Measurements from ENCODE around the gene ETV4.

The ETV4 gene

DNA sequence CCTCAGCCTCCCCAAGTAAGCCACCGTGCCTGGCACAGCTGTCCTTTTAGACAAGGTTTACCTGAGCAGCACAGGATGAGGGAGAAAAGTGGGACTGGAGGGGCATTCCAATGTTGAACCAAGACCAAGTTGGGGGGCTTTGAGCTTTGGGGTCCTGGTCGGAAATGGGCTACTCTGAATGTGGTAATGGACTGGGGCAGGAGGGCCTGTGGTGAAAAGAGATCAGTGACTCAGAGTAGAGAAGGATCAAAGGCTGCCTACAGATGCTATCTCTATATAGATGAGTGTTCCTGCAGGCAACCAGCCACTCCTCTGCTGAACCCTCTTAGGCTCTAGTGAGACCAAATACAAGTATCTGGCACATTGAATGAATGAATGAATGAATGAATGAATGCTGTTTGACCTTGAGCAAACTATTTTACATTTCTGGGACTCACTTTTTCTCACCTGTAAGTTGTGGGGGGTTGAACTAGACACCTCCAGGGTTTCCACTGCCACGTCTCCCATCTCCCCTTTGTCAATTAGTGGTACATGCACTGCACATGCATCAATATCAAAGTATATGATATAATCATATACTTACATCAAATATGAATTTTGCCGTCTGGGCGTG, 26.3 kb upstream of the ETV4 start:
- DNase-seq = no peak

DNA sequence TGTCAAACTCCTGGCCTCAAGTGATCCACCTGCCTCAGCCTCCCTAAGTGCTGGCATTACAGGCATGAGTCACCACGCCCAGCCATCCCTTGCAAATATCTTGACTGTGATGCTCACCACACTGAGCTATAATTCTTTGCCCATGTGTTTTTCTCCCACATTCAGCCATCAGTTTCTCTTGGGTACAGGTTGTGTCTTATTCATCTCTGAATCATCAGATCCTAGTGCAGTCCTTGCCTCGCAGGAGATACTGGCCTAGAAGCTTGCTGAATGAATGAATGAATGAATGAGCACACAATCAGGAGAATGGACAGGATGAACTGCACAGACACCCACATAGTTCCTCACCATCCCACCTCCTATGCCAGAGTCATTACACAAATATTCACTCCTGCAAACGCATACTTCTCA, 24.4 kb upstream of the ETV4 start:
- no peak for DNase-seq

DNA sequence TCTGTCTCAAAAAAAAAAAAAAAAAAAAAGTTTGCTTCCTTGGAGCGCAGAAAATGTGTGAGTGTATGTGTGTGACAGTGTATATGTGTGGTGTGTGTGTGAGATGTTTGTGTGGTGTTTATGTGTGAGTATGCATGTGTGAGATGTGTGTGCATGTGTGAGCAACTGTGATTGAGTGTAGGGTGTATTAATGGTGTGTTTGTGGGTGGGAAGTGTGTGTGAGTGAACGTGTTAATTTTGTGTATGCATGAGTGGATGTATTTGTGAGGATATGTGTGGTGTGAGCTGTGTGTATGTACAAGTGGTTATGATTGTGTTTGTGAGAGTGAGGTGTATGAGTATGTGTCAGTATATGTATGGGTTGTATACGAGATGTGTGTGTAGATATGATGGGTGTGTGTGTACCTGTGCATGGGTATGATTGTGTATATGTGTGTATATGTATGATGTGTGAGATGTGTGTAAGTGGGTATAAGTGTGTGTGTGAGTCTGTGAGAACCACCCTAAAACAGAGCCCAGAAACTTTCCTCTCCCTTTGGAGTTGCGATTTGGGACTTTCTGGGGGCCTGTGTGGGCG, 22.5 kb upstream of the ETV4 start:
- DNase-seq = no peak

DNA sequence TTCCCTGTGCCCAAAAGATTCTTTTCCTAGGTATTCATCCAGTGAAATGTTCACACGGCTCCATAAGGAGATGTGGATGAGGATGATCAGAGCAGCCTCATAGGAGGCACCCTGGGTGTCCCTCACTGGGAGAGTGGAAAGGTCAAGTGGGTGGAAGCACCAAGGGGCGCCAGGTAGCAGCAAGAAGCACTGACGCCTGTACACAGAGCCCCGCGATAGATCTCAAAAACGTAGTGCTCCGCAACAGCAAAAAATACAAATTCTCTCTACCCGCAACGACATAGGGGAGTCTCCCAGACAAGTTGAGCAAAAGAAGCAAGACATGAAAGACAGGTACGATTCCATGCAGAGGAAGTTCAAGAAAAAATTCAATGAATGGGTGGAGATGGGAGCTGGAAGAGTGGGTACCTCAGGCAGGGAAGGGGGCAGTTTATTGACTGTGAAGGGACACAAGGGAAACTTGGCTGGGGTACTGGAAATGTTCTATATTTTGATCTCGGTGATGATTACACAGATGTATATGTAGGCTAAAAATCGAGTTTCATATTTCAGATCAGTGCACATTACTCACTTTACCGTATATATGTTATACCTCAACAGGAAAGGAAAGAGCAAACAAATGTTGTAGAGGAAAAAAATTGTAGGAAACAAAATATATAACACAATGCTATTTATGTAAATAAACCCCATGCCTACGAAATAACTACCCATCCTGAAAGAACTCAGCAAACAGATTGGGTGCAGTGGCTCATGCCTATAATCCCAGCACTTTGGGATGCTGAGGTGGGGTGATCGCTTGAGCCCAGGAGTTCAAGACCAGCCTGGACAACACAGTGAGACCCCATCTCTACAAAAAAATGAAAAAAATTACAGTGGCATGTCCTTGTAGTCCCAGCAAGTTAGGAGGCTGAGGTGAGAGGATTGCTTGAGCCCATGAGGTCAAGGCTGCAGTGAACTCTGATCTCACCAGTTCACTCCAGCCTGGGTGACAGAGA, 17.8 kb upstream of the ETV4 start:
- no peak for DNase-seq

DNA sequence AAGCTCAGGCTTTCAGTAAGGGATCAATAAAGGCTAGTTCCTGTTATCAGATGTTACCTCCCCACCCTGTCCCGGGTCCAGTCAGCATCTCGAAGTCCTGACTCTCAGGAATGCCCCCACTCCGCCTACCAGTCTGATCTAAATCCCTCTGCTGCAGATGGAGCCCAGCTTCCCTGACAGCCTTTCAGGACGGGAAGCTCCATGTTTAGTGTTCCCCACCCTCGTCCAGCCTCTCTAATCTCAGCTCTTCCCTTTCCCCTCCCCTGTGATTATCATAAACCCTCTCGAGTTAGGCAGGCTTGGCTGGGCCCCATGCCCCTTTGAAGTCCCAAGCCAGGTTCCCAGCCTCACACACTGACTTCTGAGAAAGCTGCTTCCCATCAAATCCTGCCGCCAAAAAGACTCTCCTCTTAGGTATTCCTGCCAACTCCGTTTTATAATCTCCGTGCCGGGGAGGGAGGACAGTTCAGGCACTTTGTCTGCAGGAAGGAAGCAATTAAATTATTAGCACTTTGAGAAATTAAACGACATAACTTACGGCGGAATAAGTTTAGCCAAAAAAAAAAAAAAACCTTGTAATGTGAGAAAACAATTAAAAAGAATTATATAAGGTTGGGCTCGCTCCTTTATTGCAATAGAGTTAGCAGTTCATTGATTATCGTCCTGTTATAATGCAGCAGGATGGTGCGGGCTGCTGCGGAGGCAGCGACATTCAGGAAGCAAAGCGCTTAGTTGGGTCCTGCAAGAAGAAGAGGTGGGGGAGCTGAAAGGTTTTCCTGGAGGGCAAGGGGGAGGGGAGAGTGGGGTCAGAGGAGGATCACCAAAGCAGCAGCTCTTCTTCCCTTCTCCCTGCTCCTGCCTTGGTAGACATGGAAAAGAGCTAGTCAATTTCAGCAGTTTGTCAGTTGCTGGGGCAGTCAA, 16.8 kb upstream of the ETV4 start:
- DNase-seq = no peak

DNA sequence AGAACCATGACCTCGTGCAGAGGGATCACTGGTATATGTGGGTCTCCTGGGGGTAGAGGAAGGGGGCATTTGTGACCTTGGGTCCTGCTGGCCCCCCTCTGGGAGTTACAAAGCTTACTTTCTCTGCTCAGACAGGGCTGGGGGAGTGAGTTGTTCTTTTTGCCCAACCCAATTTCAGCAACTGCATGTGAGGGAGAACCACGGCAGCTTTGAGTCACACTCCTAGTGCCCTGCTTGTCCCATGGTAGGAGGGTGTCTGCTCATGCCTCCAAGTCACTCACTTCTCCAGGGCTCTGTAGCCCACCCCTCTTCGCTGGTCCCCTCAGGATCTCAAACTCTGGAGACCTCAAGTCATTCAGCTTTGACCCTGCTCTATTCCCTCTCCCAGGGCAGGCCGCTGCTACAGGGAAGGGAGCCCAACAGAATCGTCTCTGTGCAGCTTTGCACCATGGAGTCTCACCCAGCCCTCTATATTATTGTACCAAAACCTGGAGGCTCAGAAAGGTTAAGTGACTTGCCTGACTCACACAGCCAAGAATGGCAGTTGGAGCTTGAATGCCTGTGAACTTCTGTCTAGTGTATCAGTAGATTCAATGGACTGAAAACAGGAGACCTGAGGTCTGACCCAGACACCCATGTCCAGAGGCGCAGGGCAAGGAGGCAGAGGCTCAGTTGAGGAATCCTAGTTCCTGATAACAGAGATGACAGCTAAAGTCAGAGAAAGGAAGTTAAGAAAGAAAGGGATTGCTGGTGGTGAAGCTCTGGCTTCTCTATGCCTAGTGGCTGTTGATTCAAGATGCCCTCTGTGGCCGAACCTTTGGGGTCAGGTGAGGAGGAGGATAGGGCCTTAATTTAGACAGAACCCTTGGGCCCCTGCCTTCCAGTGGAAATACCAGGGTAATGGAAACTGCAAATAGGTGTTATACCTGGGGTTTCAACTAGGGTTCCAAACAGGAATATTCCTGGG, 14.6 kb upstream of the ETV4 start:
- DNase-seq = no peak

DNA sequence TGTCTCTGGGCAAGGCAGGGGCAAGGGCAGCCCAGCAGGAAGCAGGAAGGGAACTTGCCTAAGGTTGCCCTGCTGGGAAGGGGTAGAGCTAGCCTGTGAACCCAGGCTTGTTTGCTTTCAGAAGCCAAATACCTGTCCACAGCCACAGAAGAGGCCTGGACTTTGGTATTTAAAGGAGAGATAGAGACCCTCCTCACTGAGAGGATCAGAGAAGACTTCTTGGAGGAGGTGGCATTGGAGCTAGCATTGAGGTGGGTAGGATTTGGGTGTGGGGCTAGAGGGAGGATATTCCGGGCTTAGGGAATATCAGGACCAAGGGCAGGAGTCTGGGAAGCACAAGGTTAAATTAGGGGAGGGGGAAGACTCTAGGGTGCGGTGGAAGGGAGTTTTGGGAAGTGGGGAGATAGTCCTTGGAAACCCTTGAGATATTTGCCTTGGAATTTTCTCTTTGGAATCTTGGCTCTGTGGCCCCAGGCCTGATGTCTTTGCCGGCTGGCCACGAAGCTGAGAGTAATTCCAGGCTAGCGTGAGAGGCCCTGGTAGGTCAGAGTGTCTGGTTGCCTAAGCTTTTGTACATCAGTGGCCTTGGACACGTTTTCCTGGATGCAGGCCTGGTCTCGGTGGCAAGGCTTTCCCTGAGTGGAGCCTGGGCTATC, 13.1 kb upstream of the ETV4 start:
- no peak for DNase-seq

DNA sequence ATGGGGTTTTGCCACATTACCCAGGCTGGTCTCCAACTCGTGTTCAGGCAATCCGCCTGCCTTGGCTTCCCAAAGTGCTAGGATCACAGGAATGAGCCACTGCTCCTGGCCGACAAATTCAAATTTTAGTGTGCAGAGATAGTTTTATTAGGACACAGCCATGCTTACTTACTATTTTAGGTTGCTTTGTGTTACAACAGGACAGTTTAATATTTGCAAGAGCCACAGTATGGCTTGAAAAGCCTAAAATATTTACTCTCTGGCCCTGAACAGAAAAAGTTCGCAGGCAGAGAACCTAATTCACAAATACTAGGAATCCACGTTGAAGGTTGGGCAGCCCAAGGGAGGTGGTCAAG, 12.6 kb upstream of the ETV4 start:
- no peak for DNase-seq

DNA sequence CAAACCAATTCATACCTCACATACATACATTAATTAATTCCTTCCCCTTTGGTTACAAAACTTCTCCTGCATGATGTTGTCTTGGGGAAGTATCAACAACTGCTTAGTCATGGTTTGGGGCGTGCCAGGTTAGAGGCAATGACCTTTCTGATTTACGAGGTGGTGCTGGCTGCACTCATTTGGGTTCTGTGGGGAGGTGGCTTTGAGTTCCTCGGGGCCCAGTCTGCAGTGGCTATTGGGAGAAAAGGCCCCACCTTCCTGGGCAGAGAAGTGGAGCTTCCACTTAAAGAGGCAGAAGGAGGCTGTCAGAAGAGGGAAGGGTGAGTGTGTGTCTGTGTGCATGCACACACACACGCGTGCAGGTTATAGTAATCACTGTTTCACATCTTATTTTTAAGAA, 10.2 kb upstream of the ETV4 start:
- DNase-seq = no peak

DNA sequence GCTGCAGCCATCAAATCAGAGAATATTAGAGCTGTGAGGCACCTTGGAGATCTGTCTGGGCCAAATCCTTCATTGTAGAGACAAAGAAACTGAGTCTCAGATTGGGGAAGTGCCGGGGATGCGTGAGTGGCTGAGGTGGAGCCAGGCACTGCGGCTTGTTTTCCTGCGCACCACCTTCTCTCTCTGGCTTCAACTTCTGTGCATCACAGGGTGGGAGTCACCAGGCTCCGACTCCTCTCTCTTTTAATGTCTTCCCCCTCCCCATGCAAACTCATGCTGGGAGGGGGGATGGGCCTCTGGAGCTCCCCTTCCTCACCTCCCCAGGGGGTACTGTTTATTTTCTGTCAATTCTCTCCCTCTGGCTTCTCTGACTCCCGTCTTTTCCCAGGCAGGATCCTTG, 8.7 kb upstream of the ETV4 start:
- DNase-seq = no peak

DNA sequence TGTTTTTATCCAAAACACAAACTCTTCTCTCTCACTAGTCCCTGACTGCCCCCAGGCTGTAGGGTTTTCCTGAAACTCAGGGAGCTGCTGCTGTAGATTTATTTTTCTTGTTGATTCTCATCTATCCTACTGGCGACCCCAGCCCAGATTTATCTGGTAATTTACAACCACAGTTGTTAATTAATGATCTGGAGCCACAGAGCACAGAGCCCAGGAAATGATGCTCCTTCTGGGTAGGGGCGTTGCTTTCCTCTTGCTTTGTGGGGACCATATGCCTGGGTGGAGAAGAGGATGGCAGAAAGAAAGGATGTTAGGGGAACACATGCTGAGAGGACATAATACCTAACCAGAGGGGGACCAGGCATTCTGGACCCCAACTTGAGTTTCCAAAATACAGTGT, 7.4 kb upstream of the ETV4 start:
- DNase-seq = no peak

DNA sequence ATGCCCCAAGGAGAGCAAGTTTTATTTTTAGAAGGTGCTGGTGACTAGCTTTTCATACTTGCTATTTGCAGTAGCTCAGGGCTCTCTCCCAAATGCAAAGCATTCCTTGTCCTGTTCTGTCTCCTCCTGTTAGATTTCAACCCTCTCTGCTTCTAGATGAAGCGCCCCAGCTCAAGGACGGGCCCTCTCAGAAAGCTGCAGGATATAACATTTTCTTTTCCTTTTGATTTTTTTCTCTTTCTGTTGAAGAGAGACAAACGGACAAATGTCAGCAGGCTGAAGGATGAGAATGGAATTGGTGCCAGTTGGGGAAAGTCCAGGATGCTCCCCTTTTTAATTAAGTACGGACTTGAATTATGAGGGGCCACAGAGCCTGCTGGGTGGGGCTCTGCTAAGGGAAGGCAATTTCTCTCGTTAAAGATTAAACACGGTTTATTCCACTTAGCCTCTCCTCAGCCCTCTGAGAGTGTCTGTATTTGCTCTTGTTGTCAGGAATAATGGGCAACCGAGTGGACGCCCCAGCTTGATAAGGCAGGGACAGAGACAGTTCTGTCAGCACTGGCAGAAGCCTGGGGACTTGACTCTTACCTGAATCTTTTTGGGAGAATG, 6.2 kb upstream of the ETV4 start:
- DNase-seq = no peak

DNA sequence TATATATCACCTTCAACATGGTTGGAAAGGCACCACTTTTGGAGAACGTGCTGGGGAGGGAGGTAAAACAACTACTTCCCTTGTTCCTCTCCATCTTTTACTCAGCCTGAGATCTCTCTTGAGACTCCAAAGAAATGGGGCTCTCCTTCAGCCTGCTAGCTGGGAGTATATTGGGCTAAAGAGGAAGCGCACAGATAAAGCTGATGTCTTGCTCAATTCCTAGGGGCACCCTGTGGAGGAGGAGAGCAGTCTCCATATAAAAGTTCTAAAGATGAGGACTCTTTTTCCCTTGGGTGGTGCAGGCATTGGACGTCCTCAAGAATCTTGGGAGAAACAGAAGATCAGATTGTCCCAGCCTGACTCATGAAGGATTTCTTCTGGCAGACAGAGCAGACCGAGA, 4.6 kb upstream of the ETV4 start:
- no peak for DNase-seq

DNA sequence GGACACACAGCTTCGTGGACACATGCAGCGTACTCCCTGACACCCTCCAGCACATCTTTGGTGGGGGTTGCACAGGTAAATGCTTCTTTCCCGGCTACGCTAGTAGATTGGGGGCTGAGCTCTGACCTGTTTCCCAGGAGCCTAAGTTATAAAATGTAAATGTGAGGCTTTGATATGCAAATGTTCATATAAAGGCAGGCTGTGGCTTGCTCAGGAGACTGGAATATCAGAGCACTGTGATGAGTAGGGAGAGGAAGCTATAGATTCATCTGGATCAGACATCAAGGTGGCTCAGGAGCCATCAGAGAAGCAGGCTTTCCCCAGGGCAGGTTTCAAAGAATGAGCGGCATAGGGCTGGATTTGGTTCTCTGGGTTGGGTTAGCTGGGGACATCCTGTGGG, 3.4 kb upstream of the ETV4 start:
- DNase-seq = no peak

DNA sequence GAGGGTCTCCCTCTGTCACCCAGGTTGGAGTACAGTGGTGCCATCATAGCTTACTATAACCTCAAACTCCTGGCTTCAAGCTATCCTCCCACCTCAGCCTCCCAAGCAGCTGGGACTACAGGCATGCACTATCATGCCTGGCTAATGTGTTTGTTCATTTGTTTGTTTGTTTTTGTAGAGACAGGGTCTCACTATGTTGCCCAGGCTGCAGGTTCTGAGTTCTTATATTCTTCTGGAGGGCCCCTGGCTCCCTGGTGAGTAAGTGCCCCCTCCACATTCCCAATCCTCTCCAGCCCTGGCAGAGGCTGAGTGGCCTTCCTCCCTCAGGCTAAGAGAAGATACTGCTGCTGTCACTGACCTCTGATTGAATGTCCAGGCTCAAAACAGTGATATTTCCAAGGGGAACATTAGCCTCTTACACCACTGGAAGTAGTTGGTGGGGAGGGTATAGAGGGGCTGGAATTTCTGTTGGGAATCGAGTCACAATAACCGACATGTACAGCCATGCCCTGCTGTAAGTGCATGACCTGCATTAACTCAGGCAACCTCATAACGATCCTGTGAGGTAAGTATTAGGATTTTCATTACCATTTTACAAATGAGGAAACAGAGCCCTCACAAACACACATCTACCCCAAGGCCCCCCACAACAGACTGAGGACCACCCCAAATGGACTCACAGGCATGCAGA, 2.7 kb upstream of the ETV4 start:
- DNase-seq = no peak

DNA sequence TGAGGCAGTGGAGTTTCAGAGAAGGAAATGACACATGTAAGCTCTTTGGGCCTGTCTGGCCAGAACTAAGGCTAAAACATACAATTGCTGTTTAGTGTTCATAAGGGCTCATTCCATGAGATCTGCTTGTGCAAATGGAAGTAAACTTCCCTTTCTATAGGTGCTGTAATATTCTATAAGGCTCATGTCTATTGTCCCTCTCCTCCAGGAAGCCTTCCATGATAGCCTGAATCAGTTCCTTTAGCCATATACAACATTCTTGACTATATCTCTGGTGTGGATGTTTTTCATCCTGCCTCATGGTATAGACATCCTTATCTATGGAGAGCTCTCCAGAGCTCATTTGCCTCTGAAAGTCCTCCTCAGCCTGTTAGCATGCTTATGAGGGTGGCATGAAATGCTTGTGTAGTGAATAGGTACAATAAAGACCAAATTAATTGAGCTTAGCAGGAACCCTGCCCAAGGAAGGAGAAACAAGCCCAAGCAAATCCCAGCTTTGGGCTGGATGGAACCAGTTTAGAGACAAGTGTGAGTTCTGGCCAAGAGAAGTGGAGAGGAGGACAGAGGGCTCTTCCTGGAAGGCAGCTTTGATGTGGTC, 1.6 kb upstream of the ETV4 start:
- DNase-seq = no peak

DNA sequence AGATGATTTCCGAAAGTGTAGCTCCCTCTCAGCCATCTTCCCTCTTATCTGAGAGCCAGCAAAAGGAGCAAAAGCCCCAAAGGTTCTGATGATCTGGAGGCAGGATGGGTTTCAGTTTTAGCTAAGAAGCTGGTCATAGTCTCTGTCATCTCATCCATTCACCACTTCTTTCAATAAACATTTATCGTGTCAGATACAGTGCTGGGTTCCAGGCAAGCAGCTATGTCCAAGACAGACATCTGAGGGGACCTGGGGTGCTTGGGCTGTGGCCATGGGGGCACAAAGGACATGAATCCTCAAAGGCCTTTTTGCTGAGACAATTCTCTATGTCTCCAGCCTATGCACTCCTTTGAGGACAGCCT, 1.0 kb upstream of the ETV4 start:
- no peak for DNase-seq

DNA sequence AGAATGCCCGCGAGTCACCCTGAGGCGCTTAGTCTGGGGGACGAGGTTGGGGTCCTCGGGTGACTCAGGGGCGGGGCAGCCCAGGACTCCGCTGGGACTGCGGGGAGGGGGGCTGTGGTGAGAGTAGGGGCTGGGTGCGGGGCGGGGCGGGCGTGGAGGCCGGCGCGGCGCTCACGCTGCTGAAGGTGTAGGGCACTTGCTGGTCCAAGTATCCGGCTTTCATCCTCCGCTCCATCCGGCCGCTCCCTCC, 832 bp downstream of the ETV4 start:
- DNase-seq = no peak

DNA sequence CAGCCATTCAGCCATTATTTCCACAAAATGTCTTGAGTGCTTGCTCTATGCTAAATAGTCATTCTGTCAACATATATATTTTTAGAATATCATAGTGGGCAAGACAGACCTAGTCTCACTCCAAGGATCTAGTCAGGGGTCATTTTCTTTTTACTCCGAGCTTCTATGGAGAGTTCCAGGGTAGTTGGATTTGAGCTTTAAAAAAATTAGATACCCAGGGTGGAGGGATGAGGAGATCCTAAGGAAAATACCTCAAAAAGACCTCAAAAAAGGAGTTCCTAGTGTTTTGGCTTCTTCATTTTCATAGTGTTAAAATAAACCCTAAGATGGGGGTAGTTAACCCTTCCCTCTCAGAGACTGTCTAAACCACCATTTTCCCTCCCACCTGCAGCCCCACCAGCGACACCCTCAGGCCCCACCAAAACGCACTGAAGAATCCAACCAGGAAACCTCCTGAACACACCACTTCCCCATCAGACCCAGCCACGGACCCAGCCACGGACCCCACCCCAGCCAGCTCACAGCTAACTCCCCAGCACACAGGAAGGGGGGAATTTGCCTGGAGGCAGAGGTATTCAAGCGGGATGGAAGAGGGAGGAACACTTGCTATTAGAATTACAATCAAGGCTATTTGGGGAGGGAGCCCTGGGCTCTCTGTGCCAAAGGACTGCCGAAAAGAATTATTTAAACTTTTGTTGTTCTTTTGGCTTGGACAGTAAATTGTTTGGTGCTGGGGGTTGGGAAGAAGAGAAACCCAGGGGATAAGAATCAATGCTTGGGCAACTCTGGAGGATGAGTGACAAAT, 2.2 kb downstream of the ETV4 start:
- no peak for DNase-seq

All from activated CD4-positive, CD25-positive, alpha-beta regulatory T cell (primary cell).